Neuron (in vitro differentiated cells): ENCODE data around the gene ELFN1.

Source experiments
- H2AFZ ChIP-seq: one replicate; pipeline ENCODE4 v1.6.1; 2013; ENCODE audit warnings: low read depth, mild to moderate bottlenecking, inconsistent platforms, low read length, moderate library complexity
- H3K27me3 ChIP-seq: one replicate; pipeline ENCODE4 v1.6.1; 2013; ENCODE audit warnings: low read length; ENCODE audit not compliant: insufficient read depth
- H3K36me3 ChIP-seq: one replicate; pipeline ENCODE4 v1.6.1; 2013; ENCODE audit warnings: low read length; ENCODE audit not compliant: insufficient read depth
- H3K4me1 ChIP-seq: one replicate; pipeline ENCODE4 v1.6.1; 2013; ENCODE audit warnings: low read length; ENCODE audit not compliant: insufficient read depth
- H3K4me3 ChIP-seq: 2 replicates; pipeline ENCODE4 v1.5.1; 2013; ENCODE audit warnings: mild to moderate bottlenecking, low read length, moderate library complexity
- H3K9me3 ChIP-seq: one replicate; pipeline ENCODE4 v1.6.1; 2013; ENCODE audit warnings: low read length

ELFN1 gene

DNA sequence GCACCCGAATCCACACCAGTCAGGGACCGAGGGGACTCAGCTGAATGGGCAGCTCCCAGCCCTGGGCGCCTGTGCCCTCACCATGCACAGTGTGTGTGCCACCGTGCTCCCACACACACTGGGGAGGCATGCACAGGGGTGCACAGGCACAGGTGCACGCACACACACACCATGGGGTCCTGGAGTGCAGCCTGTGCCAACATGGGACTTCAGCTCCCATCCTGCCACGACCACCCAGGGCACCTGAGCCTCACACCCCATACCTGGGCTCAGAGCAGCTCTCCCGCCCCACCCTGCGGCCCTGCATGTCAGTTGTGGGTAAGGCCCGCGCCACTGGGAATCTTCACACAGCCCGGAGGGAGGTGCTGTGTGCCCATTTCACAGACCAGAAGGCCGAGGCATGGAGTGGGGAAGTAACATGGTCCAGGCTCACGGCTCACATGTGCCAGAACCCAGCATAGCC, 8.0 kb downstream of the ELFN1 start:
- Histone ChIP-seq H3K4me3 (no peak overlapping the region), H3K4me1 (peaks cover 12% of the 10 kb centered on the region), H3K27me3 (no peaks in the 10 kb centered on the region), H3K9me3 (peaks cover 21% of the 10 kb centered on the region), H2AFZ (no peak overlapping the region), H3K36me3 (peaks cover 61% of the 10 kb centered on the region)

DNA sequence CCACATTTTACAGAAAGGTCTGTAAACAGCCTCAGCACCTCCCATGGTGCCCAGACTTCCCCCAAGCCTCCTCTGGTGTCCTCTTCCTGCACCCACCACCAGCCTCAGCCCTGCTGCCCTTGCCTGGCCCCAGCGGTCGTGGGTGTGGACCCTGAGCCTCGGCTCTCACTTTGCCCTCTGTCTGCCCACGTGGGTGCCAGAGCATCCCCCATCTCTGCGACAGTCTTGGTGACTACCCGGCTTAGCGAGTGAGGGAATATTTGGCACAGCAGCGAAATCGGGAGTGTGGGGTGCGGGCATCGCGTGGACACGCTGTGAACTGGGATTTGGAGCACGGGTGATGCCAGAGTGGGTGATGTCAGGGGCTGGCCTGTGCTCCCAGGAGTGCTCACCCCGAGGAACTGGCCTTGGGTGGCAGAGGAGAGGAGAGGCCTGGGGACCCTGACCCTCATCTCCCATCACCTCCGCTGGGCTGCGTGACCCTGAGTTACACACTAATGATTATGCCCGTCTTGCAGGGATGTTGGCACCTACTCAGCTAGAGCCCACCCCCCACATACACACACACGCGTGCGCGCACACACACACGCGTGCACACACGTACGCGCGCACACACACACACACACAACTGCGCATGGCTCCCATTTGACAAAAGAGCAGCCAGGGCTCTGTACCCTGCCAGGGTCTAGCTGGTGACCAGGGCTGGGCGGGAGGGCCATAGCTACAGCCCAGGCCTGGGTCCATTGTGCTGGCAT, 8.7 kb downstream of the ELFN1 start:
- H3K9me3 ChIP-seq, result peaks cover 23% of the 10 kb centered on the region
- peaks cover 60% of the 10 kb centered on the region for H3K36me3 ChIP-seq
- H3K27me3 ChIP-seq, result no peaks in the 10 kb centered on the region
- H2AFZ ChIP-seq, result no peak overlapping the region
- peaks cover 9% of the 10 kb centered on the region for H3K4me1 ChIP-seq
- no peak overlapping the region for H3K4me3 ChIP-seq

DNA sequence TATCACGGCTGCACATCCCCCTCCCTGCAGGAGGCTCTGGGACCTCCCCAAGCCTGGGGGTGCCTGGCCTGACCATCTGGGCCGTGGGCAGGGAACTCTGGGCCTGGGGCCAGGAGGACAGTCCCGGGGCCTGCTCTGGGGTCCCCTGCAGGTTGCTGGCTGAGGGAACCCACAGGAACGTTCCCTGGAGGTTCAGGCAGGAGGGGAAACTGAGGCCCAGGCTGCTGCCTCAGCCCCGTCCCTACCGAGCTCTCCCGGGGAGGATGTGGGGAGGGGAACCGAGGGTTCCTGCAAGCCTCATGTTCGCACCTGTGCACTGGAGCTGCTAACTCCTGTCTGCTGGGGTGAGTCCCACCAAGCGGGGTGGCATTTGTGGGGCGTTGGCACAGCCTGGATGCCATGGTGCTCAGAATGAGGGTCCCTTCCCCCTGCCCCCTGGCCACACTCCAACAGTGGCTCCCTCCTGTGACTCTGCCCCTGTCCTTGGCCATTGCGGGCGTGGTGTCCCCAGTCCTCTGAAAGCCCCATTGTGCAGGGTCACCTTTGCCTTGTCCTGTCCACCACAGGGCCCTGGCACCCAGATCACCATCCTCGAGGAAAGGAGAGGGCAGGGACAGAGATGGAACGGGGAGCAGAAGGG, 9.4 kb downstream of the ELFN1 start:
- no peaks in the 10 kb centered on the region for H3K27me3 ChIP-seq
- H3K4me1 ChIP-seq, result peaks cover 5% of the 10 kb centered on the region
- no peak overlapping the region for H3K4me3 ChIP-seq
- H3K9me3 ChIP-seq, result peaks cover 25% of the 10 kb centered on the region
- H2AFZ ChIP-seq, result no peak overlapping the region
- H3K36me3 ChIP-seq, result peaks cover 53% of the 10 kb centered on the region

DNA sequence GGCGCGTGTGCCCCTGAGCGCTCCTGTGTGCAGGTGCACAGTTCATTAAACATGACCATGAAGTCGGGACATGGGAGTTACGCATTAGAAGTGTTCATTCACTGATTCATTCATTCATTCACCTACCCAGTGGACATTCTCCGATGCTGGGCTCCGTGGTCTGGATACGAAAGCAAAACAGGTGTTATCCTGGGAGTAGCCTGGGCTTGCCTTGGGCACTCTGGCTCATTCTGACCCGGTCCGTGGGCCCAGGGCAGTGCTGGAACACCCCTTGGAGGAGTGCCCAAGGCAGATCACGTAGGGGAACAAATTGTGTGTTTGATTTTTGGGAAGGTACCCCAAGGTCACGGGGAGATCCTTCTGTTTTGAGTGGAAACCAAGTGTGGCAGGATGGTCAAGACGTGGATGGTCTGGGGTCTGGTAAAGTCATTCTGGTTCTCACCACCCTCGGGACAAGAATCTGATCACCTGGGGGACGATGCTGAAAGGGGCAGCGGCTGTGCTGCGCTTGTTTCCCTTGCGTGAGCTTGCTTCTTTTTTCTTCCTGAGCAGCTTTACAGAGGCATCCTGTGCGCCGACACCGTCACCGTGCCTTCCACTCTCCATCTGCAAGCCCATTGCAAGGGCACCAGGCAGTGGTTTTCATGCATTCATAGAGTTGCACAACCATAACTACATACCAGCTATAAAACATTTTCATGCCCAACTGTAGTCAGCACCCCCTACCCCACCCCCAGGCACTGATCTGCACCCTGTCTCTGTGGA, 10.1 kb downstream of the ELFN1 start:
- Histone ChIP-seq H3K9me3 (peaks cover 27% of the 10 kb centered on the region), H2AFZ (no peak overlapping the region), H3K4me1 (peaks cover 2% of the 10 kb centered on the region), H3K36me3 (peaks cover 48% of the 10 kb centered on the region), H3K27me3 (no peaks in the 10 kb centered on the region), H3K4me3 (no peak overlapping the region)

DNA sequence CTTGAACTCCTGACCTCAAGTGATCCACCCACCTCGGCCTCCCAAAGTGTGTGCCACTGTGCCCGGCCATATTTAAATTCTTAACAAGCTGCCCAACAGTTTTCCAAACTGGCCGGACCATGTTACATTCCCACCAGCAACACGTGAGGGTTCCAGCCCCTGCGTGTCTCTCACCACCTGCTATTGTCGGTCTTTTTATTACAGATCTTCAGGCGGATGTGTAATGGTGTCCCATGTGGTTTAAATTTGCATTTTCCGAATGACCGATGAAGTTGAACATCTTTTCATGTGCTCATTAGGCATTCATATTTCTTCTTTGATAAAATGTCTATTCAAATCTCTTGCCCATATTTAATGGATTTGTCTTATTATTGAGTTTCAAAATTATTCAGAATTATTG, 11.5 kb downstream of the ELFN1 start:
- H3K36me3 ChIP-seq, result peaks cover 40% of the 10 kb centered on the region

DNA sequence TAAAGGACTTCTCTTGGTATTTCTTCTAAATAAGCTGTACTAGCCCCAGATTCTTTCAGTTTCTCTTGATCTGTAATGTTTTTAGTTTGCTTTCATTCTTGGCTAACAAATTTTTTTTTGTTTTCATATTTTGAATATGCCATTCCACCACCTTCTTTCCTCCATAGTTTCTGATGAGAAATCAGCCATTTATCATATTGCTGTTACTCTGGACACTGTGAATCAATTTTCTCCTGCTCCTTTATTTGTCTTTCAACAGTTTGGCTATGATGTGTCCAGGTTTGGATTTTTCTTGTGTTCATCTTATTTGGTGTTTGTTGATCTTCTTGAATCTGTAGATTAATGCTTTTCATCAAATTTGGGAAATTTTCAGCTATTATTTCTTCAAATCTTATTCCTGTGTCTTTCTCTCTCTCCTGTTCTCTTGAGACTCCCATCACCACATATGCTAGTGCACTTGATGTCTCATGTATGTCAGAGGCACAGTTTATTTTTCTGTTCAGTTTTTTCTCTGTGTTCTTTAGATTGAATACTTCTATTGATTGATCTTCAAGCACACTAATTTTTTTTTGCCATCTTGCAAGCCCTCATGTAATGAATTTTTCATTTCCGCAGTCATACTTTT, 15.0 kb downstream of the ELFN1 start:
- Histone ChIP-seq H3K4me3 (no peak overlapping the region), H3K4me1 (peaks cover 13% of the 10 kb centered on the region), H2AFZ (no peak overlapping the region), H3K9me3 (peaks cover 26% of the 10 kb centered on the region), H3K36me3 (peaks cover 26% of the 10 kb centered on the region), H3K27me3 (no peaks in the 10 kb centered on the region)

More for the DNA sequence above, 11.5 kb downstream of the ELFN1 start:
- H3K27me3 ChIP-seq, result no peaks in the 10 kb centered on the region
- H2AFZ ChIP-seq, result no peak overlapping the region
- H3K9me3 ChIP-seq, result peaks cover 29% of the 10 kb centered on the region
- H3K4me3 ChIP-seq, result no peak overlapping the region
- H3K4me1 ChIP-seq, result no peaks in the 10 kb centered on the region

DNA sequence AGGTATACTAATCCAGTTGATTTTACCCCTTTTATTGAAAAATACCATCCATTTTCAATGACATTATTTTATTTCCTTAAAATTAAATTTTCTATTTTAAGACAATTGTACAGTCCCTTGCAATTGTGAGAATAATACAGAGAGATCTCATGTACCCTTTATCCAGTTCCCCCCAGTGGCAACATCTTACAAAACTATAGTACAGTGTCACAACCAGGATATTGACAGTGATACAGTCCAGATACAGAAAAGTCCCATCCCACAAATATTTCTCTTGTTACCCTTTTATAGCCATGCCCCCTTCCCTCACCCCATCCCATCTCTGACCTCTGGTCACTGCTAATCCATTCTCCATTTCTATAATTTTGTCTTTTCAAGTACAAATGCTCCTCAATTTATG, 18.5 kb downstream of the ELFN1 start:
- Histone ChIP-seq H3K36me3 (peaks cover 50% of the 10 kb centered on the region), H3K4me1 (peaks cover 22% of the 10 kb centered on the region), H3K4me3 (no peak overlapping the region), H3K9me3 (peaks cover 13% of the 10 kb centered on the region), H2AFZ (no peak overlapping the region), H3K27me3 (no peaks in the 10 kb centered on the region)

DNA sequence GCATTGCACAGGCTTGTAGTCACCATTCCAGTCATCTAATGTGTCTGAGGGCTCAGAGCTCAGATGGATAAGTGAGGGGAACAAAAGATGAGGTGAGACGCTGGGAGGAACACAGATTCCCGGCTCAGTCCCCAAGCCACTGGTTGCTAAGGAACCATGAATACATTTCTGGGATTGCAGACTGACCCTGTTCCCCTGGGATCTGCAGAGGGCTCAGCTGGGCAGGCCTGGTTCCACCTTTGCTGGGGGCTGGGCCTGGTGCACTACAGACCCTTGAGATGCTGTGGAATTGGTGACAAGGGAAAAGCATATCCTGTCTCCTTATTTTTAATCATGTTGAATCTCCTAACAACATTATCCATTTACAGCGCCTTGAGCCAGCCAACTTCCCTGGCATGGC, 19.2 kb downstream of the ELFN1 start:
- peaks cover 51% of the 10 kb centered on the region for H3K36me3 ChIP-seq
- H3K27me3 ChIP-seq, result no peaks in the 10 kb centered on the region
- peaks cover 9% of the 10 kb centered on the region for H3K9me3 ChIP-seq
- H2AFZ ChIP-seq, result no peak overlapping the region
- H3K4me1 ChIP-seq, result peaks cover 29% of the 10 kb centered on the region
- no peak overlapping the region for H3K4me3 ChIP-seq

DNA sequence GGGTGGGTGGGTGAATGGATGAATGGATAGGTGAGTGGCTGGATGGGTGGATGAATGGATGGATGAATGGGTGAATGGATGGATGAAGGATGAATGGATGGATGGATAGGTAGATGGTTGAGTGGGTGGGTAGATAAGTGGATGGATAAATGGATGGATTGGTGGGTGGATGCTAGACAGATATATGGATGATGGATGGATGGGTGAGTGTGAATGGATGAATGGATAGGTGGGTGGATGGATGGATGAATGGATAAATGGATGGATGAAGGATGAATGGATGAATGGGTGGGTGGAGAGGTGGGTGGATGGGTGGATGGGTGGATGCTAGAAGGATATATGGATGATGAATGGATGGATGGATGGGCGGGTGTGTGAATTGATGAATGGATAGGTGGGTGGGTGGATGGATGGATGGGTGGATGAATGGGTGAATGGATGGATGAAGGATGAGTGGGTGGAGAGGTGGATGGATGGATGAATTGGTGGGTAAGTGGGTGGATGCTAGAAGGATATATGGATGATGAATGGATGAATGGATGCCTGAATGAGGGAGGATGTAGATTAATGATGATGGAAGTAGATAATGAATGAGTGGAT, 20.4 kb downstream of the ELFN1 start:
- Histone ChIP-seq H3K4me3 (no peak overlapping the region), H3K4me1 (peaks cover 37% of the 10 kb centered on the region), H2AFZ (no peak overlapping the region), H3K9me3 (peaks cover 5% of the 10 kb centered on the region), H3K36me3 (peaks cover 55% of the 10 kb centered on the region), H3K27me3 (no peaks in the 10 kb centered on the region)

DNA sequence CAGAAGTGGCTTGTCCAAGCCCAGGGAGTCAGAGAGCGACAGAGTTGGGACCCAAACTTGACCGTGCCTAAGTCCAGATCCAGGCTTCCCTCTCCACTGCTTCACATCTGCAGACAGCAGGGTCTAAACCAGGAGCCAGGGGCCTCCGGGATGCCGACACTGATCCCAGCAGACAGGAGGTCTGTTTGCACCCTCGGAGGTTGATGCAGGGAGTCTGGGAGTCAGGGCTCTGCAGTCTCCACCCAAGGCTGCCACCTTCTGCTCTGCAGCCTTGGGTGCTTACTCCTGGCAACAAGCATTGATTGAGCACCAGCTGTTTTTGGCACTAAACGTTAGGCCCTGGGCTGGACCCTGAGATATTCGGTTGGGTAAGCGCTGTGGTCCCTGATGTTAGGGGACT, 21.0 kb downstream of the ELFN1 start:
- Histone ChIP-seq H3K9me3 (peaks cover 5% of the 10 kb centered on the region), H2AFZ (no peak overlapping the region), H3K4me1 (peaks cover 37% of the 10 kb centered on the region), H3K4me3 (no peak overlapping the region), H3K27me3 (no peaks in the 10 kb centered on the region), H3K36me3 (peaks cover 59% of the 10 kb centered on the region)

DNA sequence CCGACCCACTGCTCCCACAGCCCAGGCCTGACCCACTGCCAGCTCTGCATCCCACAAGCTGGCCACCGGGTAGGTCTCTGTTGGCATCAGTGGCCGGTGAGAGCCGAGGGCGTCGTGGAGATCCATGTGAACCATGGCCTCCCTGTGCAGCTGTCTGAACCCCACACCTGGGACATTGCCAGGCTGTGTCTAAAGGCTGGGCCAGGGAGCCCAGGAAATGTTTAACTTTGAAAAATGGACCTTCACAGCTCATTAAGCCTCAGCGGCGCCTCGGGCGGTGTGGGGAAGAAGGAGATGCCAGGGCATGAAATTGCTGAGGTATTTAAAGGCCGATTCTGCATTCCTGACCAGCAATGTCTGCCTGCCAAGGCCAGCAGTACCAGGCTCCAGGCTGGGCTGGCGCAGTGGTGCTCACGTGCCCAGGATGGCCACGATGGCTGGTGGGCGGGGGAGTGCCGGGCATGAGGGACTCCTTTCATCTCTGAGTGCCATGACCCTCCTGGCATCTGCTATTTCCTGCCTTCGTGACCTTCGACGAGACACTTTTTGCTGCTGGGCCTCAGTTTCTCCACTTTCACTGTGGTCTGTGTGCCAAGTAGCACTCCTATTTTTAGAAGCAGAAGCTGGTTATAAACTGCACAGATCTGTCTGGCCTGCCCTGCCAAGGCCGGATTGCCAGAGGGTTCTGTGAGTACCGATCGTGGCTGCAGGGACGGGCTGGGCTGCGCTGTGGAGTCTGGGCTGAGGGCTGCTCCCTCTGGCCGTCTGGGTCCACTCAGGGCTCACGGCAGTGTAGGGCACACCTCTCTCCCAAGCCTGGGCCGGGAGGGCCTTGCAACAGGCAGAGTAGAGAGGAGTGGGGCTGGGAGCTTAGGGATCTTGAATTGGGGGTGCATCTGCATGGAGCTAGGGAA, 21.8 kb downstream of the ELFN1 start:
- Histone ChIP-seq H3K4me1 (peaks cover 37% of the 10 kb centered on the region), H3K9me3 (peaks cover 2% of the 10 kb centered on the region), H3K27me3 (no peaks in the 10 kb centered on the region), H3K36me3 (peaks cover 56% of the 10 kb centered on the region), H3K4me3 (no peak overlapping the region), H2AFZ (no peak overlapping the region)
